ENCODE measurements around the gene GATAD2A. TPM values are rescaled to one million over a fixed set of nuclear protein-coding genes. Genes with fewer than 3 reads are reported as not detected.

Gene GATAD2A
- total RNA-seq, 2 experiments from 2014 or later: 104 to 107 TPM

DNA sequence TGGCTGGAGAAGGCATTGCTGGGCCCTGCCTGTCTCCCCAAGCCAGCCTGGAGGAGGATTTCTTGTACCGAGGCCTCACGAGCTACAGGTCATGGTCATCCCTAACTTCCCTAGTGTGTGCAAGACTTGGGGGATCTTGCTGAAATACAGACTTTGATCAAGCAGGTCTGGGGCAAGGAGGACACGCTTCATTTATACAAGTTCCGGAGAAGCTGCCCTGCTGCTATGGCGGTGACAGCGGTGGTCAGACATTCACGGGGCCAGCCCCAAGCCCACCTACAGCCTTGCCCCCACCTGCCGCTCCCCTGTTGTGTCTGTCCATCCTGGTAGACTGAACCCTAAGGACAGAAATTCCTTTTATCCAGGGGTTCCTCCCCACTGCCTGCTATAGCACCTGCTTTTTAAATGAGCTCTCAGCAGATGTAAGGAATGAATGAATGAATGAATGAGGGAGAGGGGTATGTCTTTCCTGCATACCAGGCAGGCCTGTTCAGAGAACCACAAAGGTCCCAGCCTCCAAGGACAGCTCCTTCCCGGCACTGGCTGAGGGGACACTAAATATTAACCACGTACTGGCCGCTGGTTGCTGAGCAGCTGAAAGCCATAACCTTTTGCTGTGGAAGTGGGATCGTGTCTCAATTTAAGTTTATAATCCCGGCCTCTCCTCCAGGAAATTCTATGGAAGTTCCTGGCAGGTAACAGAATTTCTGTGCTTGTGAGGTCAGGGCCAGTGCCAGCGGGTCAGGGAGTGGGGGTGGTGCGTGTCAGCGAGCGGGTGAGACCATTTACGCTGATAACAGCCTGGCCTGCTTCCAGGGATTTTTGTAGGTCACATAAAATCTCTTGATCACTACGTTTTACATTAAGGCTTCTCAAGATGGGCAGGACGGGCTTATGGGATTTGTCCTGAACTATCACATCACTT is 82.7 kb downstream of the GATAD2A start:
- DNase-seq (peak in 1 of 14 experiments; percentile 38), ATAC-seq (ENCODE audit: poor library complexity) (no peak)
- Mint-ChIP-seq H3K27me3 (no peaks in the 10 kb centered on the region), H3K4me1 (ENCODE audit: low read depth) (peaks cover 55% of the 10 kb centered on the region), H3K27ac (peak overlapping the region; percentile 99), H3K9me3 (no peaks in the 10 kb centered on the region), H3K36me3 (ENCODE audit: low read depth) (peaks cover 23% of the 10 kb centered on the region), H3K4me3 (no peak overlapping the region)
- Histone ChIP-seq H3K9me3 (ENCODE audit: control insufficient read depth in 1 of 2, insufficient read depth in 1 of 2, low read length in 2 of 2) (no peaks in the 10 kb centered on the region), H3K4me3 (ENCODE audit: low read length) (peak overlapping the region; percentile 11), H3K27ac (ENCODE audit: low read depth in 1 of 2, low read length in 2 of 2) (peak overlapping the region; percentile 86 to 96), H3K4me1 (ENCODE audit: insufficient read depth, low read length) (peaks cover 64% of the 10 kb centered on the region), H3K36me3 (ENCODE audit: insufficient read depth, low read length) (peaks cover 42% of the 10 kb centered on the region), H3K27me3 (ENCODE audit: control insufficient read depth in 1 of 2, insufficient read depth in 2 of 2, low read length in 2 of 2) (no peaks in the 10 kb centered on the region)
- intact Hi-C loops (cut with DNase I, micrococcal nuclease): loop anchor here (2.0 kb wide), 3 partner anchors 27 to 85 kb away; partner anchors contain the start of gene GATAD2A (in 1 of the 2)
- TF ChIP-seq, protein P1, sequence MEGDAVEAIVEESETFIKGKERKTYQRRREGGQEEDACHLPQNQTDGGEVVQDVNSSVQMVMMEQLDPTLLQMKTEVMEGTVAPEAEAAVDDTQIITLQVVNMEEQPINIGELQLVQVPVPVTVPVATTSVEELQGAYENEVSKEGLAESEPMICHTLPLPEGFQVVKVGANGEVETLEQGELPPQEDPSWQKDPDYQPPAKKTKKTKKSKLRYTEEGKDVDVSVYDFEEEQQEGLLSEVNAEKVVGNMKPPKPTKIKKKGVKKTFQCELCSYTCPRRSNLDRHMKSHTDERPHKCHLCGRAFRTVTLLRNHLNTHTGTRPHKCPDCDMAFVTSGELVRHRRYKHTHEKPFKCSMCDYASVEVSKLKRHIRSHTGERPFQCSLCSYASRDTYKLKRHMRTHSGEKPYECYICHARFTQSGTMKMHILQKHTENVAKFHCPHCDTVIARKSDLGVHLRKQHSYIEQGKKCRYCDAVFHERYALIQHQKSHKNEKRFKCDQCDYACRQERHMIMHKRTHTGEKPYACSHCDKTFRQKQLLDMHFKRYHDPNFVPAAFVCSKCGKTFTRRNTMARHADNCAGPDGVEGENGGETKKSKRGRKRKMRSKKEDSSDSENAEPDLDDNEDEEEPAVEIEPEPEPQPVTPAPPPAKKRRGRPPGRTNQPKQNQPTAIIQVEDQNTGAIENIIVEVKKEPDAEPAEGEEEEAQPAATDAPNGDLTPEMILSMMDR (IDR thresholded peaks at IDR 0.05): no peak
- POLR2A ChIA-PET: interaction anchor here (0.6 to 7.0 kb wide), 15 partner anchors 13 to 166 kb away, joined by 3 to 81 read pairs (median 5); partner anchors contain the start of genes GATAD2A, NDUFA13 and TSSK6
- CTCF ChIA-PET: interaction anchor here (0.8 to 3.6 kb wide), 7 partner anchors 13 to 125 kb away, joined by 3 to 34 read pairs (median 6); partner anchors contain the start of gene GATAD2A

GRCh38 chr19:19488875-19489690 is 83.6 kb downstream of the GATAD2A start:
- TF ChIP-seq, protein P1 (IDR thresholded peaks at IDR 0.05): no peak
- peak; percentile 78 to 99 (median 87) for DNase-seq
- CTCF ChIA-PET: interaction anchor here (0.9 to 3.6 kb wide), 17 partner anchors 10 to 303 kb away, joined by 3 to 34 read pairs (median 6); partner anchors contain the start of genes GATAD2A and NR2C2AP
- peaks cover 30% of the 10 kb centered on the region for H3K36me3 Mint-ChIP-seq (ENCODE audit: low read depth)
- Histone ChIP-seq H3K27ac (ENCODE audit: low read depth in 1 of 2, low read length in 2 of 2) (peak overlapping the region; percentile 86 to 96), H3K9me3 (ENCODE audit: control insufficient read depth in 1 of 2, insufficient read depth in 1 of 2, low read length in 2 of 2) (no peaks in the 10 kb centered on the region), H3K4me1 (ENCODE audit: insufficient read depth, low read length) (peaks cover 64% of the 10 kb centered on the region), H3K4me3 (ENCODE audit: low read length) (peak overlapping the region; percentile 11), H3K36me3 (ENCODE audit: insufficient read depth, low read length) (peaks cover 47% of the 10 kb centered on the region), H3K27me3 (ENCODE audit: control insufficient read depth in 1 of 2, insufficient read depth in 2 of 2, low read length in 2 of 2) (no peaks in the 10 kb centered on the region)
- H3K27me3 Mint-ChIP-seq: no peaks in the 10 kb centered on the region
- intact Hi-C loops (cut with DNase I, micrococcal nuclease): loop anchor here (1.0 to 2.0 kb wide), 4 partner anchors 28 to 104 kb away; partner anchors contain the start of gene GATAD2A (in 2 of the 2)
- ATAC-seq (ENCODE audit: poor library complexity): peak; percentile 89
- no peaks in the 10 kb centered on the region for H3K9me3 Mint-ChIP-seq
- H3K4me3 Mint-ChIP-seq: peak overlapping the region; percentile 32
- POLR2A ChIA-PET: interaction anchor here (0.6 to 7.0 kb wide), 17 partner anchors 14 to 297 kb away, joined by 3 to 81 read pairs (median 5); partner anchors contain the start of genes BORCS8, GATAD2A, NDUFA13 and RFXANK
- peaks cover 55% of the 10 kb centered on the region for H3K4me1 Mint-ChIP-seq (ENCODE audit: low read depth)
- H3K27ac Mint-ChIP-seq: peak overlapping the region; percentile 99

All from CD4-positive, alpha-beta T cell (primary cell).